NCI-H446 treated with DMSO at 0.1 percent for 48 hours (cell line): ENCODE measurements around the gene PLPPR5.
A peak's percentile ranks its signal among the peaks of the same experiment; 100 is the strongest.
"Not testable (repeated sequence)": the region's sequence is repeated elsewhere in the genome, so short reads cannot be mapped to it uniquely, and the experiment has no call there.

Experiments used
- DNase-seq: peaks from one replicate; lab custom pipeline; 2025; lab: John Stamatoyannopoulos, UW

The PLPPR5 gene

GRCh38 chr1:99004861-99005442 lies at the start of gene PLPPR5:
PLPPR5 (minus strand) TSS chr1:99004861; CDS start chr1:99004671, 190 bp downstream.
- DNase-seq: no peak

GRCh38 chr1:99051611-99052283 lies 47.1 kb upstream of the PLPPR5 start:
- DNase-seq: no peak

- no peak for DNase-seq
Measured at GRCh38 chr1:99049745-99050144, 45.1 kb upstream of the PLPPR5 start.

GRCh38 chr1:99036746-99037145 lies 32.1 kb upstream of the PLPPR5 start:
- not testable (repeated sequence) for DNase-seq

- no peak for DNase-seq
Measured at GRCh38 chr1:99018313-99018712, 13.7 kb upstream of the PLPPR5 start.

GRCh38 chr1:99017655-99018054 lies 13.0 kb upstream of the PLPPR5 start:
- DNase-seq: no peak

GRCh38 chr1:99010679-99011078 lies 6.0 kb upstream of the PLPPR5 start:
- DNase-seq: no peak

- no peak for DNase-seq
Measured at GRCh38 chr1:99007366-99007765, 2.7 kb upstream of the PLPPR5 start.

- no peak for DNase-seq
Measured at GRCh38 chr1:99005537-99005942, 879 bp upstream of the PLPPR5 start.

GRCh38 chr1:99004254-99004860 lies 304 bp downstream of the PLPPR5 start:
- DNase-seq: peak; percentile 25

GRCh38 chr1:99003581-99004253 lies 944 bp downstream of the PLPPR5 start:
- no peak for DNase-seq

- DNase-seq: no peak
Measured at GRCh38 chr1:98992844-98993243, 11.8 kb downstream of the PLPPR5 start.

- no peak for DNase-seq
Measured at GRCh38 chr1:98991127-98992012, 13.3 kb downstream of the PLPPR5 start.

GRCh38 chr1:98989556-98989907 lies 15.1 kb downstream of the PLPPR5 start:
- no peak for DNase-seq

- no peak for DNase-seq
Measured at GRCh38 chr1:98988904-98989555, 15.6 kb downstream of the PLPPR5 start.

- DNase-seq: no peak
Measured at GRCh38 chr1:98985687-98986086, 19.0 kb downstream of the PLPPR5 start.

- DNase-seq: peak; percentile 43
Measured at GRCh38 chr1:98981917-98982513, 22.6 kb downstream of the PLPPR5 start.

- DNase-seq: no peak
Measured at GRCh38 chr1:98979463-98979862, 25.2 kb downstream of the PLPPR5 start.

GRCh38 chr1:98975810-98976209 lies 28.9 kb downstream of the PLPPR5 start:
- peak; percentile 23 for DNase-seq

GRCh38 chr1:98975113-98975512 lies 29.5 kb downstream of the PLPPR5 start:
- DNase-seq: no peak
